MCF 10A (cell line): Measurements from ENCODE around the gene SHKBP1. TPM values are rescaled to one million over a fixed set of nuclear protein-coding genes. Genes with fewer than 3 reads are reported as not detected.
A peak's percentile ranks its signal among the peaks of the same experiment; 100 is the strongest.

ENCODE experiments used
- BruUV-seq: library from RNA; stranded (reverse); fragments of 400-500 nt; replicated peaks from 2 replicates; lab custom pipeline; 2021; lab: Mats Ljungman, UMichigan
- CTCF ChIA-PET: fragments of 300-600 bp; sonication (Branson Sonifier 250); formaldehyde crosslinking; extraction: SDS; loops from one replicate; lab custom pipeline; 2021; ENCODE audit warnings: antibody characterized with exemption, inconsistent platforms; lab: Yijun Ruan, JAX
- POLR2A ChIA-PET: fragments of 300-600, 350-650 bp; sonication (Branson Sonifier 250); formaldehyde crosslinking; extraction: SDS; loops from one replicate; lab custom pipeline; 2020; ENCODE audit warnings: antibody characterized with exemption, inconsistent platforms; lab: Yijun Ruan, JAX
- DNase-seq: peaks from one replicate; pipeline ENCODE4 v3.0.0-alpha.2; 2018; ENCODE audit not compliant: unreplicated experiment
- H3K27ac Mint-ChIP-seq: one replicate; pipeline ENCODE4 v1.8.0; 2022; ENCODE audit warnings: mild to moderate bottlenecking, low read depth, mixed read lengths; ENCODE audit not compliant: unreplicated experiment
- H3K27me3 Mint-ChIP-seq: one replicate; pipeline ENCODE4 v1.8.0; 2022; ENCODE audit warnings: mixed read lengths; ENCODE audit not compliant: insufficient read depth, unreplicated experiment
- H3K36me3 Mint-ChIP-seq: one replicate; pipeline ENCODE4 v1.8.0; 2022; ENCODE audit warnings: mild to moderate bottlenecking, moderate library complexity, mixed read lengths; ENCODE audit not compliant: insufficient read depth, unreplicated experiment
- H3K4me1 Mint-ChIP-seq: one replicate; pipeline ENCODE4 v1.8.0; 2022; ENCODE audit warnings: mixed read lengths; ENCODE audit not compliant: insufficient read depth, unreplicated experiment
- H3K4me3 Mint-ChIP-seq: one replicate; pipeline ENCODE4 v1.8.0; 2022; ENCODE audit warnings: mild to moderate bottlenecking, moderate library complexity, mixed read lengths; ENCODE audit not compliant: unreplicated experiment
- H3K9me3 Mint-ChIP-seq: one replicate; pipeline ENCODE4 v1.8.0; 2022; ENCODE audit warnings: mixed read lengths; ENCODE audit not compliant: unreplicated experiment
- intact Hi-C: fragments of 100-400 bp; cut with micrococcal nuclease; formaldehyde crosslinking; loops from 2 replicates; pipeline ENCODE4 v1.14.1; 2022
- total RNA-seq: library from RNA; stranded (reverse); gene quantifications from 2 replicates; pipeline ENCODE4 v1.2.3, GENCODE V29; 2022
- TF ChIP-seq, protein P1 (sequence below): fragments of 200-600 bp; IDR thresholded peaks from one replicate; pipeline ENCODE4 v1.8.0; 2022; ENCODE audit warnings: antibody characterized with exemption, mild to moderate bottlenecking; ENCODE audit not compliant: unreplicated experiment

SHKBP1 gene
- total RNA-seq, 1 experiment from 2014 or later, result 41.5 TPM

DNA sequence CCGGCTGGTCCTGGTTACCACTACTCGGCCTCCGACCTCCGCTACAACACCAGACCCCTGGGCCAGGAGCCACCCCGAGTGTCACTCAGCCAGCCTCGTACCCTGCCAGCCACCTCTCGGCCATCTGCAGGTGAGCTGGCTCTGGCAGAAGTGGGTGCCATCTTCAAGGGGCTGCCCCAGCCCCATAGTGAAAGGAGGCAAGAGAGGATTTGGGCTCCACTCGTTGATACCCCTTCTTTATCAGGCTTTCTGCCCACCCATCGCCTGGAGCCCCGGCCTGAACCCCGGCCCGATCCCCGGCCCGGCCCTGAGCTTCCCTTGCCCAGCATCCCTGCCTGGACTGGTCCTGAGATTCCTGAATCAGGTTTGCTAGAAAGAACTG lies 31.6 kb downstream of the SHKBP1 start:
- intact Hi-C loops, result no loop called here
- peaks cover 11% of the 10 kb centered on the region for H3K36me3 Mint-ChIP-seq
- peaks cover 47% of the 10 kb centered on the region for H3K4me1 Mint-ChIP-seq
- H3K27ac Mint-ChIP-seq, result no peak overlapping the region
- H3K27me3 Mint-ChIP-seq, result no peaks in the 10 kb centered on the region
- CTCF ChIA-PET, result interaction anchor here (1.6 to 2.4 kb wide), 2 partner anchors 27 to 144 kb away, joined by 5 to 6 read pairs; no protein-coding TSS in a partner anchor
- TF ChIP-seq, protein P1, sequence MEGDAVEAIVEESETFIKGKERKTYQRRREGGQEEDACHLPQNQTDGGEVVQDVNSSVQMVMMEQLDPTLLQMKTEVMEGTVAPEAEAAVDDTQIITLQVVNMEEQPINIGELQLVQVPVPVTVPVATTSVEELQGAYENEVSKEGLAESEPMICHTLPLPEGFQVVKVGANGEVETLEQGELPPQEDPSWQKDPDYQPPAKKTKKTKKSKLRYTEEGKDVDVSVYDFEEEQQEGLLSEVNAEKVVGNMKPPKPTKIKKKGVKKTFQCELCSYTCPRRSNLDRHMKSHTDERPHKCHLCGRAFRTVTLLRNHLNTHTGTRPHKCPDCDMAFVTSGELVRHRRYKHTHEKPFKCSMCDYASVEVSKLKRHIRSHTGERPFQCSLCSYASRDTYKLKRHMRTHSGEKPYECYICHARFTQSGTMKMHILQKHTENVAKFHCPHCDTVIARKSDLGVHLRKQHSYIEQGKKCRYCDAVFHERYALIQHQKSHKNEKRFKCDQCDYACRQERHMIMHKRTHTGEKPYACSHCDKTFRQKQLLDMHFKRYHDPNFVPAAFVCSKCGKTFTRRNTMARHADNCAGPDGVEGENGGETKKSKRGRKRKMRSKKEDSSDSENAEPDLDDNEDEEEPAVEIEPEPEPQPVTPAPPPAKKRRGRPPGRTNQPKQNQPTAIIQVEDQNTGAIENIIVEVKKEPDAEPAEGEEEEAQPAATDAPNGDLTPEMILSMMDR, result no peak
- H3K9me3 Mint-ChIP-seq, result no peaks in the 10 kb centered on the region
- POLR2A ChIA-PET, result interaction anchor here (0.8 to 1.4 kb wide), 2 partner anchors 8 to 37 kb away, joined by 3 to 5 read pairs; no protein-coding TSS in a partner anchor
- BruUV-seq, result no TSS peak
- H3K4me3 Mint-ChIP-seq, result peak overlapping the region; percentile 79
- DNase-seq, result no peak

DNA sequence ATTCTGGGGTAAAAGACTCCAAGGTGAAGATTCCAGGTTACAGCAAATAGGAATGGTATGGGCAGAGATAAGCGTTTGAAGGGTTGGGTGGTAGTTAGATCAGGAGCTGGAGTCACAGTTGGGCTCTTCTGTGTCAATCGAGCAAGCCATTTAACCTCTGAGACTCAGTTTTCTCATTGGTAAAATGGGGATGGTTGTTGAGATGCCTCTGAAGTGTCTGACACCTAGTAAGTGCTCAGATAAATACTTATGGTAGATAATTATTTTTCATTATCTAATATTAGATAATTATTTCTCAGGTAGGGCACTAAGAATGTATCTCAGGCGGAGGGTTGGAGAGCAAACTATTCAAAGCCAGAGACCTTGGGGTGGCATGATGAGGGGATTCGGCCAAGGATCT lies 32.3 kb downstream of the SHKBP1 start:
- Mint-ChIP-seq H3K4me3 (peak overlapping the region; percentile 74), H3K4me1 (peaks cover 43% of the 10 kb centered on the region), H3K27ac (no peak overlapping the region), H3K9me3 (no peaks in the 10 kb centered on the region), H3K27me3 (no peaks in the 10 kb centered on the region), H3K36me3 (peaks cover 11% of the 10 kb centered on the region)
- ChIA-PET CTCF (interaction anchor here (2.4 kb wide), 1 partner anchor 145 kb away, joined by 6 read pairs; no protein-coding TSS in a partner anchor), POLR2A (interaction anchor here (0.8 to 1.8 kb wide), 7 partner anchors 23 to 654 kb away, joined by 3 to 11 read pairs (median 5); partner anchors contain the start of genes COQ8B, ITPKC, SERTAD1 and SERTAD3)
- no TSS peak for BruUV-seq
- intact Hi-C loops, result no loop called here
- TF ChIP-seq, protein P1, result no peak
- DNase-seq, result no peak

DNA sequence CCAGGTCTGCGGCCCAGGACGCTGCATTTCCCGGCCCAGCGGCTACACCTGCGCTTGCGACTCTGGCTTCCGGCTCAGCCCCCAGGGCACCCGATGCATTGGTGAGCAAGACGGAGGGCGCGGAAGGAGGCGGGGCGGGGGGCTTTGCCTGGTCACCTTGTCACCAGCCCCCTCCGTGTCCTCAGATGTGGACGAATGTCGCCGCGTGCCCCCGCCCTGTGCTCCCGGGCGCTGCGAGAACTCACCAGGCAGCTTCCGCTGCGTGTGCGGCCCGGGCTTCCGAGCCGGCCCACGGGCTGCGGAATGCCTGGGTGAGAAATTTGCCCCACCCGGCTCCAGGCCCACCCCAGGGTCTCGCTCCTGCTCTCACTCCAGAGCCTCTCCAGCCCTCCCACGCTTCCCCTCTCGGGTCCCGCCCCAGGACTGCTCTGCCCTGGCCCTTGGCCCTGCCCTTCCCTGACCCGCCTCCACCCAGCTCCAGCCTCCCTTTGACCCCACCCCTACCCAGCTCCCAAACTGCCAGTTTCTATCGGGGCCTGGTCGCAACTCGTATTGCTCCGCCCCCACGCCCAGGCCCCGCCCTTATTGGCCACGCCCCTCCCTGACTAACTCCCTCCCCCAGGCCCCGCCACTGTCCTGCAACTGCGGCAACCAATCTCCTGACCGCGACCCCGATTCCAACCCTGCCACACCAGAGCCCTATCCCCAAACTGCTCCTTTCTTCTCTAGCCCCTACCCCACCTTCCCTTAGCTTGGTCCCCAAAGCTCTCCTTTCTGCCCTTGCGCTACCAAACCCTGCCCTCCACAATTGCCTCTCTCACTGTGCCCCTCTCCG lies 33.1 kb downstream of the SHKBP1 start:
- peaks cover 17% of the 10 kb centered on the region for H3K36me3 Mint-ChIP-seq
- H3K4me1 Mint-ChIP-seq, result peaks cover 39% of the 10 kb centered on the region
- POLR2A ChIA-PET, result interaction anchor here (0.5 to 1.8 kb wide), 18 partner anchors 21 to 654 kb away, joined by 3 to 11 read pairs (median 3); partner anchors contain the start of genes ACTMAP, BLVRB, COQ8B and EGLN2
- intact Hi-C loops, result no loop called here
- no TSS peak for BruUV-seq
- H3K4me3 Mint-ChIP-seq, result peak overlapping the region; percentile 74
- peak; percentile 97 for DNase-seq
- CTCF ChIA-PET, result interaction anchor here (0.7 to 2.4 kb wide), 6 partner anchors 25 to 188 kb away, joined by 3 to 7 read pairs (median 3); no protein-coding TSS in a partner anchor
- H3K27ac Mint-ChIP-seq, result peak overlapping the region; percentile 39
- no peaks in the 10 kb centered on the region for H3K27me3 Mint-ChIP-seq
- TF ChIP-seq, protein P1, result no peak
- no peaks in the 10 kb centered on the region for H3K9me3 Mint-ChIP-seq
